ENCODE measurements around the gene GCNT3. TPM values are rescaled to one million over a fixed set of nuclear protein-coding genes. Genes with fewer than 3 reads are reported as not detected.
"Not testable (repeated sequence)": the region's sequence is repeated elsewhere in the genome, so short reads cannot be mapped to it uniquely, and the experiment has no call there.

The GCNT3 gene
- total RNA-seq, 2 donors from 2014 or later = not detected

DNA sequence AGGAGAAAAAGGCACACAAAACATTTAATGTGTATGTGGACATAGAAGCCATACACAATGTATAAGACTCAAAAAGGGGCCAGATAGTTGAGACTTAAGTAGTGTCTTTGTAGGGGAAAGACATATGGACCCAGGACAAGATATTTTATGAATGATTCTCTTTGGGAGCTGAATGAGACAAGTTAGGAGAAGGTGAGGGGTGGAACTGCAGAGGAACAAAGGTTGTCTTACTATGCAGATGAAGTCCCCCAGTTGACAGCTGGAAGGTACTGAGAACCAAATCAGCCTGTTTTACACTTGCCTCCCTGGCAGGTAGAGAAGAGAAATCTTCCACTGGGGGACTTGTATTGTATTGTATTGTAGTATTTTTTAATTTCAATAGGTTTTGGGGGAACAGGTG, 14.9 kb upstream of the GCNT3 start:
- ATAC-seq (replicated peaks) = no peak
- H3K4me1 Mint-ChIP-seq = peaks cover under 1% of the 10 kb centered on the region
- no peak overlapping the region for H3K27ac Mint-ChIP-seq
- H3K36me3 Mint-ChIP-seq (ENCODE audit: low read depth) = no peaks in the 10 kb centered on the region
- H3K9me3 Mint-ChIP-seq = no peaks in the 10 kb centered on the region
- H3K4me3 Mint-ChIP-seq = no peak overlapping the region
- peaks cover 6% of the 10 kb centered on the region for H3K27me3 Mint-ChIP-seq

DNA sequence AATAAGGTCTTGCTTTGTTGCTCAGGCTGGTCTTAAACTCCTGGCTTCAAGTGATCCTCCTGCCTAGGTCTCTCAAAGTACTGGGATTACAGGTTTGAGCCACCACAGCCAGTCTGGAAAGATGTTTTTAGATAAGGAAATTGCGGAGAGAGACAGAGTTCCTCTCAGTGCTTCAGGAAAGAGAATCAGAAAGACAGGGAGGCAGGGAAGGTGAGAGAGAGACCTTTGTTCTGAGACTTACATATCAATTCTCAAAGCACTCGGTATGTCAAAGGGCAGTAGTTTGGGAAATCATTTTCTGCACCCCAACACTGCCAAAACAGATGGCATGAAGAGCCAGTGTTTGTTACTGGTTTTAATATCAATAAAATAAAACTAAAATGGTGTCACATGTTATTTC, 13.1 kb upstream of the GCNT3 start:
- no peak for ATAC-seq (replicated peaks)
- peaks cover 7% of the 10 kb centered on the region for H3K27me3 Mint-ChIP-seq
- H3K4me3 Mint-ChIP-seq = no peak overlapping the region
- no peaks in the 10 kb centered on the region for H3K36me3 Mint-ChIP-seq (ENCODE audit: low read depth)
- no peak overlapping the region for H3K27ac Mint-ChIP-seq
- no peaks in the 10 kb centered on the region for H3K4me1 Mint-ChIP-seq
- H3K9me3 Mint-ChIP-seq = no peaks in the 10 kb centered on the region

- no peak overlapping the region for H3K4me3 Mint-ChIP-seq
- peaks cover 14% of the 10 kb centered on the region for H3K27me3 Mint-ChIP-seq
- H3K9me3 Mint-ChIP-seq = peaks cover 8% of the 10 kb centered on the region
- no peaks in the 10 kb centered on the region for H3K36me3 Mint-ChIP-seq (ENCODE audit: low read depth)
- ATAC-seq (replicated peaks) = no peak
- H3K27ac Mint-ChIP-seq = no peak overlapping the region
- no peaks in the 10 kb centered on the region for H3K4me1 Mint-ChIP-seq
Observed at GRCh38 chr15:59605994-59606393, 5.6 kb upstream of the GCNT3 start.

GRCh38 chr15:59609730-59610712, 1.6 kb upstream of the GCNT3 start:
- peaks cover 13% of the 10 kb centered on the region for H3K27me3 Mint-ChIP-seq
- H3K4me1 Mint-ChIP-seq = no peaks in the 10 kb centered on the region
- H3K36me3 Mint-ChIP-seq (ENCODE audit: low read depth) = no peaks in the 10 kb centered on the region
- no peak for ATAC-seq (replicated peaks)
- H3K9me3 Mint-ChIP-seq = peaks cover 3% of the 10 kb centered on the region
- H3K4me3 Mint-ChIP-seq = no peak overlapping the region
- H3K27ac Mint-ChIP-seq = no peak overlapping the region

DNA sequence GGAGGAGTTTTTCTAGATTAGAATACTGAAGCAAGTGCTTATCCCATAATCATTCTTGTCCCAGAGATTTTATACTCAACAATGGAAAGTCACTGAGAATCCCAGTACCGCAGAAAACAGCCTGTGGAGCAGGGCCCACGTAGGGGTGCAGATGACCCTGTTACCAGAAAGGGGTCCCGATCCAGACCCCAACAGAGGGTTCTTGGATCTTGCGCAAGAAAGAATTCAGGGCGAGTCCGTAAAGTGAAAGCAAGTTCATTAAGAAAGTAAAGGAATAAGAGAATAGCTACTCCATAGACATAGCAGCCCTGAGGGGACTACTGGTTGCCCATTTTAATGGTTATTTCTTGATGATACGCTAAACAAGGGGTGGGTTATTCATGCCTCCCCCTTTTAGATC, 2.6 kb downstream of the GCNT3 start:
- Mint-ChIP-seq H3K4me3 (no peak overlapping the region), H3K36me3 (ENCODE audit: low read depth) (no peaks in the 10 kb centered on the region), H3K4me1 (no peaks in the 10 kb centered on the region), H3K9me3 (peaks cover 3% of the 10 kb centered on the region), H3K27me3 (peaks cover 22% of the 10 kb centered on the region), H3K27ac (no peak overlapping the region)
- ATAC-seq (replicated peaks) = no peak

DNA sequence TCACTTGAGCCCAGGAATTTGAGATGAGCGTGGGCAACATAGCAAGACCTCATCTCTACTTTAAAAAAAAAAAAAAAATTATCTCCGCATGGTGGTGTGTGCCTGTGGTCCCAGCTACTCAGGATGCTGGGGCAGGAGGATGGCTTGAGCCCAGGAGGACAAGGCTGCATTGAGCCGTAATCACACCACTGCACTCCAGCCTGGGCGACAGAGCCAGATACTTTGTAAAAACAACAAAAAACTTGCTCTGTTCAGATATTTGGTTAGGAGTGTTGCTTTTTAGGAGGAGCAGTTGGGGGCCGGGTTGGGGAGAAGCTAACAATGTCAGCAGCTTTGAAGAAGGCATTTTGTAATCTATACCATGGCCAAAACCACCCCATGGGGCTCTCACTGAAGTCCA, 4.1 kb downstream of the GCNT3 start:
- no peak for ATAC-seq (replicated peaks)
- Mint-ChIP-seq H3K27me3 (peaks cover 32% of the 10 kb centered on the region), H3K36me3 (ENCODE audit: low read depth) (no peaks in the 10 kb centered on the region), H3K27ac (no peak overlapping the region), H3K9me3 (peaks cover 3% of the 10 kb centered on the region), H3K4me1 (no peaks in the 10 kb centered on the region), H3K4me3 (no peak overlapping the region)

GRCh38 chr15:59616379-59616778, 4.8 kb downstream of the GCNT3 start:
- no peak overlapping the region for H3K4me3 Mint-ChIP-seq
- ATAC-seq (replicated peaks) = no peak
- H3K27me3 Mint-ChIP-seq = peaks cover 32% of the 10 kb centered on the region

GRCh38 chr15:59618406-59618805, 6.8 kb downstream of the GCNT3 start:
- H3K4me3 Mint-ChIP-seq = no peak overlapping the region
- no peaks in the 10 kb centered on the region for H3K4me1 Mint-ChIP-seq
- H3K27ac Mint-ChIP-seq = no peak overlapping the region
- H3K9me3 Mint-ChIP-seq = no peaks in the 10 kb centered on the region
- H3K27me3 Mint-ChIP-seq = peaks cover 27% of the 10 kb centered on the region
- H3K36me3 Mint-ChIP-seq (ENCODE audit: low read depth) = no peaks in the 10 kb centered on the region
- ATAC-seq (replicated peaks) = no peak

More at GRCh38 chr15:59616379-59616778, 4.8 kb downstream of the GCNT3 start:
- H3K27ac Mint-ChIP-seq = no peak overlapping the region
- no peaks in the 10 kb centered on the region for H3K4me1 Mint-ChIP-seq
- no peaks in the 10 kb centered on the region for H3K9me3 Mint-ChIP-seq
- no peaks in the 10 kb centered on the region for H3K36me3 Mint-ChIP-seq (ENCODE audit: low read depth)

DNA sequence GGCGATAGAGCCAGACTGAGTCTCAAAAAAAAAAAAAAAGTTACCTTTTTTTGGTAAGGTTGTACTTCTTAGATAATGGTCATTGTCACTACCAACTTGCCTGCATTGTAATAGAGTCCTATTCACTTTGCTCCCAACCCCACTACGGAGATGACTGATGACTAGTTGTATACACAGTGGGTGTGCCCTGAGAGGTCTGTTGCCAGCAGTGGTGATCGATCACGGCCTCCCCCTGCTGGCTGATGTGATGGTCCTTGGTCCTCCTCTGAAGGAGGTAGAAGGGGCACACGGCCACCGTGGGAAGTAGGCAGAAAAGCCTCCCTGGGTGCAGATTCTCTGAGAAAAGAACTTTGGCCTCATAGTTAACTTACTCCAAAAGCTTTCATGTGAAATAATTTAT, 10.7 kb downstream of the GCNT3 start:
- no peaks in the 10 kb centered on the region for H3K4me1 Mint-ChIP-seq
- no peaks in the 10 kb centered on the region for H3K36me3 Mint-ChIP-seq (ENCODE audit: low read depth)
- ATAC-seq (replicated peaks) = peak; percentile 94
- no peaks in the 10 kb centered on the region for H3K9me3 Mint-ChIP-seq
- H3K4me3 Mint-ChIP-seq = no peak overlapping the region
- peaks cover 22% of the 10 kb centered on the region for H3K27me3 Mint-ChIP-seq
- no peak overlapping the region for H3K27ac Mint-ChIP-seq

- Mint-ChIP-seq H3K4me3 (no peak overlapping the region), H3K4me1 (no peaks in the 10 kb centered on the region), H3K9me3 (no peaks in the 10 kb centered on the region), H3K36me3 (ENCODE audit: low read depth) (peaks cover 7% of the 10 kb centered on the region), H3K27me3 (no peaks in the 10 kb centered on the region), H3K27ac (no peak overlapping the region)
- no peak for ATAC-seq (replicated peaks)
Observed at GRCh38 chr15:59632714-59633113, 21.1 kb downstream of the GCNT3 start.

GRCh38 chr15:59636184-59636583, 24.6 kb downstream of the GCNT3 start:
- Mint-ChIP-seq H3K4me1 (no peaks in the 10 kb centered on the region), H3K4me3 (no peak overlapping the region)

GRCh38 chr15:59637507-59637906, 25.9 kb downstream of the GCNT3 start:
- H3K9me3 Mint-ChIP-seq; H3K27me3 Mint-ChIP-seq; ATAC-seq (replicated peaks); H3K4me3 Mint-ChIP-seq; H3K4me1 Mint-ChIP-seq; H3K27ac Mint-ChIP-seq: not testable (repeated sequence)
- peaks cover 55% of the 10 kb centered on the region for H3K36me3 Mint-ChIP-seq (ENCODE audit: low read depth)

More at GRCh38 chr15:59636184-59636583, 24.6 kb downstream of the GCNT3 start:
- no peak for ATAC-seq (replicated peaks)
- no peaks in the 10 kb centered on the region for H3K27me3 Mint-ChIP-seq
- H3K9me3 Mint-ChIP-seq = no peaks in the 10 kb centered on the region
- peaks cover 42% of the 10 kb centered on the region for H3K36me3 Mint-ChIP-seq (ENCODE audit: low read depth)
- no peak overlapping the region for H3K27ac Mint-ChIP-seq

DNA sequence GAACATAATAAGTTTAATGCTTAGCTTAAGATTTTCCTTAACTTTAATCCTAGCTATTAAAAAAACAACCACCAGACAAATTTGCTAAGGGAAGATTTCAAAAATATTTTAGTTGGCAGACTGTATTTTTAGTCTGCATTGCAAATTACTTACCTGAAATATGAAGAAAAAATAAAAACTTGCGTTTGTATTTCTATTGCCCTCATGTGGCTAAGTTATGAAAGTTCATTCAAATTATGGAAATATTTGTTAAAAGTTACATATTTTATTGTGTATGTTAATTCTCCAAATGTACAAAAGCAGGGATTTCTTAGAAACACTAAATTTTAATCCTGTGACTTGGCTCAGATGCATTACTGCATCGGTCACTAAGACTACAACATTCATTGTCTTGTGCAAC, 30.8 kb downstream of the GCNT3 start:
- H3K27ac Mint-ChIP-seq = no peak overlapping the region
- H3K9me3 Mint-ChIP-seq = no peaks in the 10 kb centered on the region
- H3K27me3 Mint-ChIP-seq = no peaks in the 10 kb centered on the region
- H3K4me1 Mint-ChIP-seq = peaks cover 9% of the 10 kb centered on the region
- H3K36me3 Mint-ChIP-seq (ENCODE audit: low read depth) = peaks cover 73% of the 10 kb centered on the region
- no peak for ATAC-seq (replicated peaks)
- no peak overlapping the region for H3K4me3 Mint-ChIP-seq

GRCh38 chr15:59644756-59645155, 33.2 kb downstream of the GCNT3 start:
- H3K36me3 Mint-ChIP-seq (ENCODE audit: low read depth) = peaks cover 49% of the 10 kb centered on the region
- H3K27me3 Mint-ChIP-seq = no peaks in the 10 kb centered on the region

GRCh38 chr15:59645812-59646211, 34.2 kb downstream of the GCNT3 start:
- peaks cover 38% of the 10 kb centered on the region for H3K36me3 Mint-ChIP-seq (ENCODE audit: low read depth)
- not testable (repeated sequence) for H3K4me3 Mint-ChIP-seq; H3K9me3 Mint-ChIP-seq; H3K4me1 Mint-ChIP-seq; H3K27me3 Mint-ChIP-seq; H3K27ac Mint-ChIP-seq; ATAC-seq (replicated peaks)

More at GRCh38 chr15:59644756-59645155, 33.2 kb downstream of the GCNT3 start:
- ATAC-seq (replicated peaks) = peak; percentile 51
- peak overlapping the region; percentile 17 for H3K27ac Mint-ChIP-seq
- no peaks in the 10 kb centered on the region for H3K9me3 Mint-ChIP-seq
- peaks cover 9% of the 10 kb centered on the region for H3K4me1 Mint-ChIP-seq
- no peak overlapping the region for H3K4me3 Mint-ChIP-seq
